HG03064 (cell line): ENCODE measurements around the gene PRR23E.

Experiments used
- ATAC-seq: cut with Tn5 transposase; IDR thresholded peaks from one replicate; pipeline ENCODE4 v1.9.1; 2021; ENCODE audit warnings: low read depth; ENCODE audit not compliant: unreplicated experiment

The PRR23E gene

DNA sequence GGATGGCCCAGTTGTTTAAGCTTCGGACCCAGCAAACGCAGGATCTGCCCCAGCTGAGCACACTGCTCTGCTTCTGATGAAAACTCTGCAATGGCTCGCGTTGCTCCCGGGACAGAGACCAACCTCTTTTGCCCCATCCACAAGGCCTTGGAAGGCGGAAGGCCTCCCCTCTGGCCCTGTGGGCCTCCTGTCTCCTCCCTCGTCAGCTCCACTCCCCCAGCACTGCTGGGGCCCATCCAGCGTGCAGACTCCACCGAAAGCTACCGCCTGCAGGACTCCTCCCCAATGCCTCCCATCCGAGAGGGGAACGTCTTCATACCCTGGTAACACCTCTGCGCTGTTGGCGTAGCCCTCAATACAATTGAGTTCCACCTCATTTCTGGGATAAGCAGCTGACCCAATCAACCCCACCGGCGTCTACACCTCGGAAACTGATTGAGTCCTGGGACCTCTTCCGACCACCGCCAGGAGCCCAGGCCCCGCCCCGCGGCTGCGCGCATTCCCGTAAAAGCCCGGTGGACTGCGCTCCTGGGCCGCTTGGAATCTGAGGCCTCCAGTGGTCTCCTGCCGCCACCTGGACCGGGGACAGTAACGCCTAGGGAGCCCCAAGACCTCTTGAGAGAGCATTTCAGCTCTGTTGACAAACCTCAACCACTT is at the start of gene PRR23E:
TSS of gene PRR23E (plus strand) at position 556 of the 657 bp plus-strand sequence. CDS start 3,555 bp downstream, outside the sequence.
- no peak for ATAC-seq

- ATAC-seq = no peak
These were observed 49.8 kb upstream of the PRR23E start for GRCh38 chr3:127143172-127143571.

GRCh38 chr3:127144631-127145030 is 48.3 kb upstream of the PRR23E start:
- ATAC-seq = no peak

- ATAC-seq = no peak
These were observed 47.7 kb upstream of the PRR23E start for GRCh38 chr3:127145266-127145665.

- no peak for ATAC-seq
These were observed 45.5 kb upstream of the PRR23E start for GRCh38 chr3:127147291-127147885.

DNA sequence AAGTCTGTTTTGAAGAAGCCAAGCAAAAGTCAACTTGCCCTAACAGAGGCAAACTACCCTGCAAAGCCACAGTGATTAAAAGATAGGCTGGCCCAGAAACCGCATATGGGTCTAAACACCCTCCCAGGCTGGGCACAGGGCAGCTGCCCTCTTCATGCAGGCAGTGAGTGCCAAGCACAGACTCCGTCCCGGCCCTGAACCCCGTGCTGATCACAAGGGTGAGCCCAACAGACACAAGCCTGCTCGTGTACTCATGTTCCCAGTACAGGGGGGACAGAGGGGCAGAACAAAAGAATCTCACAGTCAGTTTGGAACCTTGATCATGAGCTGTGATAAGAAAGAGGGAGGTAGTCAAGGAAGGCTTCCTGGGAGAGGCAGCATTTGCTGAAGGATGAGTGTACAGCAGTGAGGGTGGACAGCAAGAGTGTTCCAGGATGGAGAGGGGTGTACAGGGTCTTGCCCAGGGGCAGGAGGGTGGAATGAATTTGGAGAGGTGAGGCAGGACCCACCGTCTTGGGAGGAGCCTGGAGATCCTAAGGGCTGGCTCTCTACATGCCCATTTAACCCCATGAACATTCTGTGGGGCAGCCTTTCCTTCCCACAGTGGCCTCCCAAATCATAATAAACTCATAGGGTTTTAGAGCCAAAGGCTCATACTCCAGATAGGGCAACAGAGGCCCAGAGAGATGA is 43.2 kb upstream of the PRR23E start:
- no peak for ATAC-seq

DNA sequence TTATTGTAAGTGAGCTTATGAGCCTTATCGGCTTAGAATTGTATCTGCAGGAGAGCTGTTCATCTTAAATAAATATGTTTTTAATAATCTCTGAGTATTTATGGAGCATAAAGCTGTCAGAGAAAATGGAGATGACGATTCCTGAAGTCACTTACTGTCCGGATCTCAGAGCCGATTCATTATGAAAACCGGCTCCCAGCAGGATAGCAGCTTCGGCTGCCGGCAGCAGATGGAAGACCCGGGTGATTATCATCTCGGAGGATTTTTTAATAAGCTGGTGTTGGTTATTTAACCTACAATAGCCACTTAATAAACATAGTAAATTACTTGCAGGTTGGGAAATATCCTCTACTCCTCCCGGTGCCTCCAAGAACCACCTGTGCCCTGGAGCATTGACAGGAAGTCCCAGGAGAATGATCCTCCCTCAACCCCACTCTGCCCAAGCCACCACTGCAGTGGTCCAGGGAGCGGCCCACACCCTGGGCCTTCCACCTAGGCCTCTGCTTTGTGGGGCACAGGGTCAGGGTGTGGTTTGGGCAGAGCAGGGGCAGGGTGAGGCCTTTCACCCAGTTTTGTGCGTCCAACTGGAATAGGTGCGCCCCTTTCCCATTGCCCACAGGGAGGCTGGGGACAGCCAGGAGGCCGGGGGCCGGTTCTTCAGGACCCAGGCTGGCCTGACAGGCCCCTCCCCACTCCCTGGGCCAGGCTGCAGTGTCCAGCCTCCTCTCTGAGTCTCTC is 42.2 kb upstream of the PRR23E start:
- no peak for ATAC-seq

- no peak for ATAC-seq
These were observed 41.7 kb upstream of the PRR23E start for GRCh38 chr3:127151251-127151564.

- ATAC-seq = no peak
These were observed 40.8 kb upstream of the PRR23E start for GRCh38 chr3:127151992-127152650.

GRCh38 chr3:127152684-127153505 is 40.0 kb upstream of the PRR23E start:
- no peak for ATAC-seq

DNA sequence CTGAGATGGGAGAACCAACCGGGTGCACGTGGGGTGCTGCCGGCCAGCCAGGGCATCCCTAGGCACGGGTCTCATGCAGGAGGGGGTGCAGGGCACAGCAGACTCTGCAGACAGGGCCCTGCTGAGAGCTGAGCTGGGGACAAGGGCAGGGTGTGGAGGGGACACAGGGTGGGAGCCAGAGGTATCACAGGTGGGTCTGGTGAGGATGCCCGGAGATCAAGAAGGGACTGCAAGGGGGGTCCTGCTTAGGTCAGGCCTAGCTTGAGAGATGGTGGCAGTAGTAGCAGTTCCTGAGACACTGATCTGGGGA is 39.5 kb upstream of the PRR23E start:
- ATAC-seq = no peak

- ATAC-seq = no peak
These were observed 36.4 kb upstream of the PRR23E start for GRCh38 chr3:127156338-127157050.

- no peak for ATAC-seq
These were observed 35.6 kb upstream of the PRR23E start for GRCh38 chr3:127157171-127157828.

DNA sequence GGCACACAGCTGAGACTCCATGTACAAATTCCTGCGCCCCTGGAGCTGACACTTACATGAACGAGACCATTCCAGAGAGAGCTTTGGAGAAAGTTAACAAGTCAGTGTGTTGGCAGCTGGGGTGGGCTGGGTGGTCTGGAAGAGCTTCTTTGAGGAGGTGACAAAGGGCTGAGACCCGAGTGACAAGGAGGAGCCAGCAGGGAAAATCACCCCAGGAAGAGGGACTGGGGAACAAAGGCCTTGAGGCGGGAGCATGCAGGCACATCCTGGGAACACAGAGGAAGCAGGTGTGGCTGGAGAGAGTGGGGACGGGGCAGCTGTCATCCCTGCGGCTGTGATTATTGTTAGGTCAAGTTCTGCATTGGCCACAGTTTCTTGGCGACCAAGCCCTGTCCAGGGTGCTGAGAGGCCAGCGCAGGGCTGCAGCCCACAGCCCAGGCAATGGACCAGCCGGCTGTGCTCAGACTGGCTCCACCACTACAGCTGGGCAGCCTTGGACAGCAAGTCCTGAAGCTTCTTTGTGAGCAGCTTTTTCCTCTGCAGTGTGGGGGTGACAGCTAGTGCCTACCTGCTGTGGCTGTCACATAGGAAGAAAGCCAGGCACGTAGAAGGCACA is 34.2 kb upstream of the PRR23E start:
- ATAC-seq = no peak

- no peak for ATAC-seq
These were observed 33.4 kb upstream of the PRR23E start for GRCh38 chr3:127159543-127159942.

- no peak for ATAC-seq
These were observed 31.7 kb upstream of the PRR23E start for GRCh38 chr3:127161236-127161635.

- ATAC-seq = no peak
These were observed 30.9 kb upstream of the PRR23E start for GRCh38 chr3:127161973-127162579.

GRCh38 chr3:127162947-127163645 is 29.8 kb upstream of the PRR23E start:
- no peak for ATAC-seq
